PC-9 (cell line): Measurements from ENCODE around the gene LCE3B. TPM values are rescaled to one million over a fixed set of nuclear protein-coding genes. Genes with fewer than 3 reads are reported as not detected.
"Not testable (repeated sequence)": the region's sequence is repeated elsewhere in the genome, so short reads cannot be mapped to it uniquely, and the experiment has no call there.

Source experiments
- BruUV-seq: library from RNA; stranded (reverse); fragments of 400-500 nt; replicated peaks from 2 replicates; lab custom pipeline; 2021; lab: Mats Ljungman, UMichigan
- CTCF ChIA-PET: fragments of 300-600 bp; sonication (Branson Sonifier 250); formaldehyde crosslinking; loops from one replicate; lab custom pipeline; 2022; ENCODE audit warnings: antibody characterized with exemption; lab: Charles Lee
- POLR2A ChIA-PET: fragments of 300-600 bp; sonication (Branson Sonifier 250); formaldehyde crosslinking; loops from one replicate; lab custom pipeline; 2022; ENCODE audit warnings: antibody characterized with exemption; ENCODE audit not compliant: unreplicated experiment; lab: Charles Lee
- DNase-seq, 2 experiments: peaks; one replicate each; pipeline versions ENCODE4 v3.0.0 to v3.0.0-alpha.2; 2015 to 2022; ENCODE audit warnings: mixed read lengths in 1 of 2
- H2AFZ ChIP-seq: fragments of 200-600 bp; sonication (generic); 2 replicates; pipeline ENCODE4 v1.8.1; 2017; ENCODE audit warnings: antibody characterized with exemption
- H3F3A ChIP-seq: fragments of 200-600 bp; sonication (generic); 2 replicates; pipeline ENCODE4 v1.8.1; 2017; ENCODE audit warnings: antibody characterized with exemption, mild to moderate bottlenecking, low read depth; ENCODE audit not compliant: insufficient read depth
- H3K27ac ChIP-seq: fragments of 200-600 bp; sonication (generic); 2 replicates; pipeline ENCODE4 v1.6.1; 2016; ENCODE audit warnings: mixed run types
- H3K27me3 ChIP-seq: fragments of 200-600 bp; sonication (generic); 2 replicates; pipeline ENCODE4 v1.6.1; 2016; ENCODE audit warnings: low read depth, mixed run types; ENCODE audit not compliant: insufficient read depth
- H3K36me3 ChIP-seq: fragments of 200-600 bp; sonication (generic); 2 replicates; pipeline ENCODE4 v1.6.1; 2016; ENCODE audit warnings: low read depth, mixed run types
- H3K4me1 ChIP-seq: fragments of 200-600 bp; sonication (generic); replicated peaks from 2 replicates; pipeline ENCODE4 v1.6.1; 2016; ENCODE audit warnings: mixed run types; ENCODE audit not compliant: insufficient read depth
- H3K4me2 ChIP-seq: fragments of 200-600 bp; sonication (generic); 2 replicates; pipeline ENCODE4 v1.6.1; 2017; ENCODE audit warnings: mixed run types
- H3K4me3 ChIP-seq: fragments of 200-600 bp; sonication (generic); 2 replicates; pipeline ENCODE4 v1.6.1; 2016; ENCODE audit warnings: mixed run types
- H3K79me2 ChIP-seq: fragments of 200-600 bp; sonication (generic); 2 replicates; pipeline ENCODE4 v1.6.1; 2017; ENCODE audit warnings: low read depth, mixed run types
- H3K9me2 ChIP-seq: fragments of 200-600 bp; sonication (generic); 2 replicates; pipeline ENCODE4 v1.8.1; 2017; ENCODE audit warnings: mild to moderate bottlenecking; ENCODE audit not compliant: insufficient read depth
- H3K9me3 ChIP-seq: fragments of 200-600 bp; sonication (generic); 2 replicates; pipeline ENCODE4 v1.8.1; 2016; ENCODE audit warnings: low read depth; ENCODE audit not compliant: insufficient read depth
- H4K20me1 ChIP-seq: fragments of 200-600 bp; sonication (generic); 2 replicates; pipeline ENCODE4 v1.8.1; 2017; ENCODE audit not compliant: insufficient read depth
- EZH2 ChIP-seq: fragments of 200-600 bp; sonication (generic); IDR thresholded peaks from 2 replicates; pipeline ENCODE4 v1.8.0; 2017; ENCODE audit warnings: antibody characterized with exemption, low read depth
- intact Hi-C: fragments of 100-400 bp; cut with micrococcal nuclease; formaldehyde crosslinking; loops from one replicate; pipeline ENCODE4 v1.10.0; 2022; ENCODE audit not compliant: unreplicated experiment
- total RNA-seq: library from RNA; stranded (reverse); gene quantifications from 2 replicates; pipeline ENCODE4 v1.2.3, GENCODE V29; 2021
- TF ChIP-seq, protein P1 (sequence below): fragments of 200-600 bp; sonication (generic); conservative IDR thresholded peaks from 2 replicates; pipeline ENCODE4 v1.6.1; 2017; ENCODE audit warnings: mixed run types, antibody characterized with exemption, mild to moderate bottlenecking, moderate library complexity

Gene LCE3B
- total RNA-seq, 1 experiment from 2014 or later, result not detected

GRCh38 chr1:152566681-152567080 is 46.9 kb upstream of the LCE3B start, which contains the start of gene LCE3E:
Gene LCE3E, minus strand, starts transcription at chr1:152566780. Its CDS starts 572 bp downstream, at chr1:152566208.
- Histone ChIP-seq H3K9me2 (no peaks in the 10 kb centered on the region), H3K4me3 (no peak within 1 kb of the TSS), H3K4me1 (no peaks in the 10 kb centered on the region), H4K20me1 (no peaks in the 10 kb centered on the region), H3K79me2 (no peaks in the 10 kb centered on the region), H3F3A (no peaks in the 10 kb centered on the region), H3K9me3 (no peaks in the 10 kb centered on the region), H3K27ac (no peak within 1 kb of the TSS), H3K36me3 (no peaks in the 10 kb centered on the region), H3K4me2 (no peak within 1 kb of the TSS), H2AFZ (no peak within 1 kb of the TSS), H3K27me3 (no peaks in the 10 kb centered on the region)
- DNase-seq, result no peak
- no TSS peak for BruUV-seq
- POLR2A ChIA-PET, result no interaction called here
- CTCF ChIA-PET, result no interaction called here
- TF ChIP-seq EZH2, result no peak
- TF ChIP-seq, protein P1, sequence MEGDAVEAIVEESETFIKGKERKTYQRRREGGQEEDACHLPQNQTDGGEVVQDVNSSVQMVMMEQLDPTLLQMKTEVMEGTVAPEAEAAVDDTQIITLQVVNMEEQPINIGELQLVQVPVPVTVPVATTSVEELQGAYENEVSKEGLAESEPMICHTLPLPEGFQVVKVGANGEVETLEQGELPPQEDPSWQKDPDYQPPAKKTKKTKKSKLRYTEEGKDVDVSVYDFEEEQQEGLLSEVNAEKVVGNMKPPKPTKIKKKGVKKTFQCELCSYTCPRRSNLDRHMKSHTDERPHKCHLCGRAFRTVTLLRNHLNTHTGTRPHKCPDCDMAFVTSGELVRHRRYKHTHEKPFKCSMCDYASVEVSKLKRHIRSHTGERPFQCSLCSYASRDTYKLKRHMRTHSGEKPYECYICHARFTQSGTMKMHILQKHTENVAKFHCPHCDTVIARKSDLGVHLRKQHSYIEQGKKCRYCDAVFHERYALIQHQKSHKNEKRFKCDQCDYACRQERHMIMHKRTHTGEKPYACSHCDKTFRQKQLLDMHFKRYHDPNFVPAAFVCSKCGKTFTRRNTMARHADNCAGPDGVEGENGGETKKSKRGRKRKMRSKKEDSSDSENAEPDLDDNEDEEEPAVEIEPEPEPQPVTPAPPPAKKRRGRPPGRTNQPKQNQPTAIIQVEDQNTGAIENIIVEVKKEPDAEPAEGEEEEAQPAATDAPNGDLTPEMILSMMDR, result no peak
- intact Hi-C loops, result no loop called here

DNA sequence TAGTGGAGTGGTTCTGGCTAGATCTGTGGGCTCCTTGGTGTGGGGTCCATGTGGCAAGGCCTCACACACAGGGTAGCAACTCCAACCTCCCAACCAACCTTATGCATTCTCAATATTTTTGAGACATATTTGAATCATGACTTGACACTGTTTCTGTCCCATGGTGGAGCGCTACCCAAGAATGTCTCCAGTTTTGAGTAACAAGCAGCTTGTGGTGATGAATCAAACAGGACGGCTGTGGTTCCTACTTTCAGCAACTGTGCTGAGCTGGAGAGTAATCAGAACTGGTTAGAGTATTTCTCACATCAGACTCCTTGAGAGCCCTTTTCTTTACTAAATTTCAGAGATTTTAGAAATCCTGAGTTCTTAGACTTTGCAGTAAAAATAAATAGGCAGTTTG is 36.4 kb upstream of the LCE3B start:
- no peak overlapping the region for H2AFZ ChIP-seq
- TF ChIP-seq EZH2, result no peak
- TF ChIP-seq, protein P1, result no peak
- H3K4me3 ChIP-seq, result no peak overlapping the region
- no peaks in the 10 kb centered on the region for H3F3A ChIP-seq
- no peaks in the 10 kb centered on the region for H3K9me2 ChIP-seq
- no peak overlapping the region for H3K4me2 ChIP-seq
- peaks cover 10% of the 10 kb centered on the region; the same call in 1 of the 2 replicates for H3K27me3 ChIP-seq
- no TSS peak for BruUV-seq
- ChIA-PET POLR2A (no interaction called here), CTCF (no interaction called here)
- H3K4me1 ChIP-seq, result no peaks in the 10 kb centered on the region
- no peaks in the 10 kb centered on the region for H3K9me3 ChIP-seq
- DNase-seq, result no peak
- no peak overlapping the region for H3K27ac ChIP-seq
- no peaks in the 10 kb centered on the region for H3K79me2 ChIP-seq
- no peaks in the 10 kb centered on the region for H3K36me3 ChIP-seq
- intact Hi-C loops, result no loop called here
- no peaks in the 10 kb centered on the region for H4K20me1 ChIP-seq

DNA sequence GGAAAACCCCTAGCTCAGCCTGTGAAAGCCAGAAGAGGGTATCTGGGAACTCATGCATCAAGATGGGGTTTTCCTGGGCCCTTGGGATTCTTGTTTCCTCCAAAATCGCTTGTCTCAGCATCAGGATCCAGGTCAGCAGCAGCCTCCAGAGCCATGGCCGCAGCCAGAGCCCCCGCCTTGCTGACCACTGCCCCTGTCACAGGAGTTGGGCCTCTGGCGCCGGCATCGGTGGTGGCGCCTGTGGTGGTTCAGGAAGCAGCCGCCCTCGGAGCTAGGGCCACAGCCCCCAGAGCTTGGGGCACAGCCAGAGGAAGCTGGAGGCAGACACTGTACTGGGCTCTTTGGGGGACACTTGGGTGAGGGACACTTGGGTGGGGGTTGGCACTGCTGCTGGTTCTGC is 34.1 kb upstream of the LCE3B start:
- H3K9me2 ChIP-seq, H4K20me1 ChIP-seq, H2AFZ ChIP-seq, POLR2A ChIA-PET, H3K4me3 ChIP-seq, H3K9me3 ChIP-seq, H3F3A ChIP-seq, H3K4me2 ChIP-seq, intact Hi-C loops, DNase-seq, H3K36me3 ChIP-seq, BruUV-seq, H3K27ac ChIP-seq, H3K4me1 ChIP-seq, H3K79me2 ChIP-seq, CTCF ChIA-PET: not testable (repeated sequence)
- peaks cover 17% of the 10 kb centered on the region; the same call in 1 of the 2 replicates for H3K27me3 ChIP-seq

GRCh38 chr1:152580433-152580832 is 33.2 kb upstream of the LCE3B start, which contains the start of gene LCE3D:
Gene LCE3D, minus strand, starts transcription at chr1:152580516. Its CDS starts 580 bp downstream, at chr1:152579936.
- no peak for DNase-seq
- no peaks in the 10 kb centered on the region for H3K9me2 ChIP-seq
- no peak for TF ChIP-seq EZH2
- TF ChIP-seq, protein P1, result no peak
- no peaks in the 10 kb centered on the region for H3F3A ChIP-seq
- no TSS peak for BruUV-seq
- H3K27ac ChIP-seq, result no peak within 1 kb of the TSS
- H3K36me3 ChIP-seq, result no peaks in the 10 kb centered on the region
- no peak within 1 kb of the TSS for H2AFZ ChIP-seq
- no peaks in the 10 kb centered on the region for H3K79me2 ChIP-seq
- no peaks in the 10 kb centered on the region for H3K9me3 ChIP-seq
- CTCF ChIA-PET, result no interaction called here
- POLR2A ChIA-PET, result no interaction called here
- H3K4me3 ChIP-seq, result no peak within 1 kb of the TSS
- H3K4me1 ChIP-seq, result no peaks in the 10 kb centered on the region
- peaks cover 17% of the 10 kb centered on the region; the same call in 1 of the 2 replicates for H3K27me3 ChIP-seq
- H3K4me2 ChIP-seq, result no peak within 1 kb of the TSS
- no peaks in the 10 kb centered on the region for H4K20me1 ChIP-seq
- intact Hi-C loops, result no loop called here
